Measurements from ENCODE around the gene MRPL39. TPM values are rescaled to one million over a fixed set of nuclear protein-coding genes. Genes with fewer than 3 reads are reported as not detected.

MRPL39 gene
- polyA plus RNA-seq, 1 experiment, result 37.0 TPM

DNA sequence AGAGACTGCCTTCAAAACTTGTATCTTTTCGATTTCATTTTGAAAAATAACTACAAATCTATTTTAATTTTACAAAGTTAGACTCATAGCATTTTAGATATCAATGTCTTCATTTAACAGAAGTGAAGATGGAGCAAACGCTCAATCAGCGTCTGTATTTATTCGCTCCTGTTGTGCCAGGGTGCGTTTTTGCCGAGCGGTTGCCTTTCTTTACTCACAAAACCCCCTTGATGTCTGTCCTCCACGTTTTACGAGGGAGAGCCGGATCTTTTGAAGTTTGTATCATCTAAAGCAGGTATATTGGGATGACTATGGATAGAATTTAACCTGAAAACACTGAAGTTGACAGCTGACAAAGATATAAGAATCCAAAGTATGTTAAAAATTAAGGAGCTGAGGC is 44.6 kb downstream of the MRPL39 start:
- no peak overlapping the region for H3K27ac ChIP-seq (ENCODE audit: low read depth, low read length)
- CTCF ChIA-PET, result interaction anchor here (1.2 kb wide), 1 partner anchor 68 kb away, joined by 3 read pairs; no protein-coding TSS in a partner anchor

DNA sequence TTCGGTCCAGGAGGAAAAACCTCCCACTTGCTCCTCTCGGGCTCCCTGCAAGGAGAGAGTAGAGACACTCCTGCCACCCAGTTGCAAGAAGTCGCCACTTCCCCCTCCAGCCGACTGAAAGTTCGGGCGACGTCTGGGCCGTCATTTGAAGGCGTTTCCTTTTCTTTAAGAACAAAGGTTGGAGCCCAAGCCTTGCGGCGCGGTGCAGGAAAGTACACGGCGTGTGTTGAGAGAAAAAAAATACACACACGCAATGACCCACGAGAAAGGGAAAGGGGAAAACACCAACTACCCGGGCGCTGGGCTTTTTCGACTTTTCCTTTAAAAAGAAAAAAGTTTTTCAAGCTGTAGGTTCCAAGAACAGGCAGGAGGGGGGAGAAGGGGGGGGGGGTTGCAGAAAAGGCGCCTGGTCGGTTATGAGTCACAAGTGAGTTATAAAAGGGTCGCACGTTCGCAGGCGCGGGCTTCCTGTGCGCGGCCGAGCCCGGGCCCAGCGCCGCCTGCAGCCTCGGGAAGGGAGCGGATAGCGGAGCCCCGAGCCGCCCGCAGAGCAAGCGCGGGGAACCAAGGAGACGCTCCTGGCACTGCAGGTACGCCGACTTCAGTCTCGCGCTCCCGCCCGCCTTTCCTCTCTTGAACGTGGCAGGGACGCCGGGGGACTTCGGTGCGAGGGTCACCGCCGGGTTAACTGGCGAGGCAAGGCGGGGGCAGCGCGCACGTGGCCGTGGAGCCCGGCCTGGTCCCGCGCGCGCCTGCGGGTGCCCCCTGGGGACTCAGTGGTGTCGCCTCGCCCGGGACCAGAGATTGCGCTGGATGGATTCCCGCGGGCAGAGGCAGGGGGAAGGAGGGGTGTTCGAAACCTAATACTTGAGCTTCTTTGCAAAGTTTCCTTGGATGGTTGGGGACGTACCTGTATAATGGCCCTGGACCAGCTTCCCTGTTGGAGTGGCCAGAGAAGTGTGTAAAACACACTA is 45.3 kb downstream of the MRPL39 start:
- no peaks in the 10 kb centered on the region for H3K27me3 ChIP-seq (ENCODE audit: control insufficient read depth, insufficient read depth, low read length)
- H3K9me3 ChIP-seq (ENCODE audit: control insufficient read depth, insufficient read depth, low read length), result no peaks in the 10 kb centered on the region
- TF ChIP-seq, protein P1, sequence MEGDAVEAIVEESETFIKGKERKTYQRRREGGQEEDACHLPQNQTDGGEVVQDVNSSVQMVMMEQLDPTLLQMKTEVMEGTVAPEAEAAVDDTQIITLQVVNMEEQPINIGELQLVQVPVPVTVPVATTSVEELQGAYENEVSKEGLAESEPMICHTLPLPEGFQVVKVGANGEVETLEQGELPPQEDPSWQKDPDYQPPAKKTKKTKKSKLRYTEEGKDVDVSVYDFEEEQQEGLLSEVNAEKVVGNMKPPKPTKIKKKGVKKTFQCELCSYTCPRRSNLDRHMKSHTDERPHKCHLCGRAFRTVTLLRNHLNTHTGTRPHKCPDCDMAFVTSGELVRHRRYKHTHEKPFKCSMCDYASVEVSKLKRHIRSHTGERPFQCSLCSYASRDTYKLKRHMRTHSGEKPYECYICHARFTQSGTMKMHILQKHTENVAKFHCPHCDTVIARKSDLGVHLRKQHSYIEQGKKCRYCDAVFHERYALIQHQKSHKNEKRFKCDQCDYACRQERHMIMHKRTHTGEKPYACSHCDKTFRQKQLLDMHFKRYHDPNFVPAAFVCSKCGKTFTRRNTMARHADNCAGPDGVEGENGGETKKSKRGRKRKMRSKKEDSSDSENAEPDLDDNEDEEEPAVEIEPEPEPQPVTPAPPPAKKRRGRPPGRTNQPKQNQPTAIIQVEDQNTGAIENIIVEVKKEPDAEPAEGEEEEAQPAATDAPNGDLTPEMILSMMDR (IDR thresholded peaks at IDR 0.05; ENCODE audit: low read depth, low read length), result peak; percentile 47
- H3K27ac ChIP-seq (ENCODE audit: low read depth, low read length), result peak overlapping the region; percentile 53
- peak; percentile 27 for DNase-seq (ENCODE audit: low read depth, low spot score)
- POLR2A ChIA-PET, result interaction anchor here (0.6 kb wide), 4 partner anchors 32 to 375 kb away, joined by 3 to 6 read pairs (median 3); no protein-coding TSS in a partner anchor
- CTCF ChIA-PET, result interaction anchor here (0.6 to 1.2 kb wide), 3 partner anchors 68 to 502 kb away, joined by 3 to 5 read pairs (median 5); no protein-coding TSS in a partner anchor
- peak overlapping the region; percentile 80 for H3K4me3 ChIP-seq (ENCODE audit: low read depth, low read length)

More for the DNA sequence above, 44.6 kb downstream of the MRPL39 start:
- Histone ChIP-seq H3K4me3 (ENCODE audit: low read depth, low read length) (peak overlapping the region; percentile 80), H3K27me3 (ENCODE audit: control insufficient read depth, insufficient read depth, low read length) (no peaks in the 10 kb centered on the region), H3K9me3 (ENCODE audit: control insufficient read depth, insufficient read depth, low read length) (no peaks in the 10 kb centered on the region)
- TF ChIP-seq, protein P1 (IDR thresholded peaks at IDR 0.05; ENCODE audit: low read depth, low read length), result no peak
- no peak for DNase-seq (ENCODE audit: low read depth, low spot score)
- POLR2A ChIA-PET, result no interaction called here

DNA sequence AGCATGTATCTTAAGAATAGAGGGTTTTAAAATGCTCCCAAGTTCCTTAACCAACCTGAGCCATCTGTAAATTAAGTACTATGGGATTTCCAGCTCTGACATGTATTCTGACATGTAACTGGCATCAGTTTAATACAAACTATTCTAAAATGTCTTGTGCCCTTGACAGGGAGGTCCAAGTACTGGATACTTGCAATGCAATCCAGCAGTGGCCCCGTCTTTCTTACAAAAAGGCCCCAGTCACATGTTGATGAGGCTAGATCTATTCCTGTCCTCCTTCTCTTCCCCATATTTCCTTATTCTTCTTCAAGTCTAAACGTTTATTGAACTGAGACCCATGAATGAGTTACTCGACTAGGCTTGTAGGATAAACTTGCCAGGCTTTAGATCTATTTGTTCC is 46.4 kb downstream of the MRPL39 start:
- DNase-seq (ENCODE audit: low read depth, low spot score), result no peak
- TF ChIP-seq, protein P1 (IDR thresholded peaks at IDR 0.05; ENCODE audit: low read depth, low read length), result no peak
- Histone ChIP-seq H3K9me3 (ENCODE audit: control insufficient read depth, insufficient read depth, low read length) (no peaks in the 10 kb centered on the region), H3K27ac (ENCODE audit: low read depth, low read length) (no peak overlapping the region), H3K4me3 (ENCODE audit: low read depth, low read length) (no peak overlapping the region), H3K27me3 (ENCODE audit: control insufficient read depth, insufficient read depth, low read length) (no peaks in the 10 kb centered on the region)
- POLR2A ChIA-PET, result no interaction called here
- CTCF ChIA-PET, result no interaction called here

DNA sequence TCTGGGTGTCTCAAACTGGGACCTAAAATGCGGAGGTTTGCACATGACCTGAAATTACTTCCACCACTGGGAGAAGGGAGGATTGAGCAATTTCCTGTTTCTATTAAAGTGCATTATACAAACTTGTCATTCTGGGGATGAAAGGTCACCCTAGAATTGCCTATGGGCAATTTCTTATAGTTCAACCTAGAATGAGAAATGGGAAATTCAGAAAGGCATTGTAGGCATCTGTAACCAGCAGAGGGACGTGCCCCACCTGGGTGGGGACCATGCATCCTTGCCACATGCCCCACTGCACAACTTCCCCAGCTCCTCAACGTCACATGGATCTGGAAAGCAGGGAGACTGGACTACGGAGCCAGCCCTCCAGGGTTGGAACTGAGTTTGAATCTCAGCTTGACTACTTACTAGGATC is 47.0 kb downstream of the MRPL39 start:
- H3K27me3 ChIP-seq (ENCODE audit: control insufficient read depth, insufficient read depth, low read length), result no peaks in the 10 kb centered on the region
- TF ChIP-seq, protein P1 (IDR thresholded peaks at IDR 0.05; ENCODE audit: low read depth, low read length), result no peak
- H3K27ac ChIP-seq (ENCODE audit: low read depth, low read length), result no peak overlapping the region
- H3K9me3 ChIP-seq (ENCODE audit: control insufficient read depth, insufficient read depth, low read length), result no peaks in the 10 kb centered on the region
- ChIA-PET POLR2A (no interaction called here), CTCF (interaction anchor here (0.9 kb wide), 1 partner anchor 17 kb away, joined by 3 read pairs; no protein-coding TSS in a partner anchor)
- H3K4me3 ChIP-seq (ENCODE audit: low read depth, low read length), result no peak overlapping the region
- DNase-seq (ENCODE audit: low read depth, low spot score), result no peak

DNA sequence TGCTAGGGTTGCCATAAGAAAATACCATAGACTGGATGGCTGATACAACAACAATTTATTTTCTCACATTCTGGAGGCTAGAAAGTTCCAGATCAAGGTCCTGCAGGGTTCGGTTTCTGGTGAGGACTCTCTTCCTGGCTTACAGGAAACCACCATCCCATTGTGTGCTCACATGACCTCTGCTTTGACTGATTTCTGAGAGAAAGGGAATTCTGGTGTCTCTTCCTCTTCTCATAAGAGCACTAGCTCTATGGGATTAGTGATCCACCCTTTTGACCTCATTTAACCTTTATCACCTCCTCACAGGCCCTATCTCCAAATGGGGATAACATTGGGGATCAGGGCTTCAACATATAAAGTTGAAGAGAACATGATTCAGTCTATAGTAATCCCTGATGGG is 47.5 kb downstream of the MRPL39 start:
- ChIA-PET POLR2A (no interaction called here), CTCF (interaction anchor here (0.7 to 0.9 kb wide), 2 partner anchors 17 to 45 kb away, joined by 3 to 6 read pairs; no protein-coding TSS in a partner anchor)
- TF ChIP-seq, protein P1 (IDR thresholded peaks at IDR 0.05; ENCODE audit: low read depth, low read length), result no peak
- Histone ChIP-seq H3K27ac (ENCODE audit: low read depth, low read length) (no peak overlapping the region), H3K27me3 (ENCODE audit: control insufficient read depth, insufficient read depth, low read length) (no peaks in the 10 kb centered on the region), H3K4me3 (ENCODE audit: low read depth, low read length) (no peak overlapping the region), H3K9me3 (ENCODE audit: control insufficient read depth, insufficient read depth, low read length) (no peaks in the 10 kb centered on the region)
- DNase-seq (ENCODE audit: low read depth, low spot score), result no peak

Measured in AG04450 (cell line).